GM12878 (cell line): Measurements from ENCODE around the gene CCR5. TPM values are rescaled to one million over a fixed set of nuclear protein-coding genes. Genes with fewer than 3 reads are reported as not detected.

Source experiments
- ATAC-seq: fragments of 200-7000 bp; cut with Tn5 transposase; 3 replicates; pipeline ENCODE4 v1.9.1; 2020; ENCODE audit warnings: mild to moderate bottlenecking, moderate library complexity
- BruUV-seq: library from RNA; stranded (reverse); fragments of 400-500 nt; replicated peaks from 2 replicates; lab custom pipeline; 2021; lab: Mats Ljungman, UMichigan
- CTCF ChIA-PET: fragments of 300-600 bp; sonication (Branson Sonifier 250); formaldehyde crosslinking; extraction: SDS; loops from one replicate; lab custom pipeline; 2021; ENCODE audit warnings: inconsistent platforms; lab: Yijun Ruan, JAX
- POLR2A ChIA-PET: fragments of 350-600 bp; formaldehyde crosslinking; extraction: SDS; loops from one replicate; lab custom pipeline; 2021; ENCODE audit warnings: inconsistent platforms; lab: Charles Lee
- RAD21 ChIA-PET: fragments of 300-600 bp; sonication (Branson Sonifier 250); formaldehyde crosslinking; loops from one replicate; lab custom pipeline; 2023; ENCODE audit warnings: antibody characterized with exemption; ENCODE audit not compliant: unreplicated experiment; lab: Charles Lee
- SMC1A ChIA-PET: fragments of 300-600 bp; sonication (Branson Sonifier 250); formaldehyde crosslinking; loops from one replicate; lab custom pipeline; 2023; ENCODE audit not compliant: unreplicated experiment, uncharacterized antibody; lab: Charles Lee
- DNase-seq: peaks from one replicate; pipeline ENCODE4 v3.0.0-alpha.2; 2011; ENCODE audit warnings: low read depth, low spot score
- FAIRE-seq: peaks from 3 replicates; lab custom pipeline; 2011; peaks lifted over from hg19 to GRCh38; lab: Jason Lieb, UNC
- H2AFZ ChIP-seq: 2 replicates; pipeline ENCODE4 v1.6.0; 2011; ENCODE audit warnings: low read depth, low read length, control low read depth; ENCODE audit not compliant: control insufficient read depth
- H3K27ac ChIP-seq: 2 replicates; pipeline ENCODE4 v1.5.1; 2011; ENCODE audit warnings: control low read depth; ENCODE audit not compliant: control insufficient read depth, insufficient read depth
- H3K27me3 ChIP-seq, 2 experiments: replicated peaks in 1 of 2; 2 replicates each; pipeline versions ENCODE4 v1.6.0 to v1.6.1; 2011; ENCODE audit warnings: low read length in 1 of 2; ENCODE audit not compliant: control insufficient read depth in 2 of 2, insufficient read depth in 2 of 2
- H3K36me3 ChIP-seq, 2 experiments: 2 replicates each; pipeline ENCODE4 v1.5.1; 2011; ENCODE audit warnings: low read length in 1 of 2; ENCODE audit not compliant: control insufficient read depth in 2 of 2, insufficient read depth in 2 of 2
- H3K4me1 ChIP-seq: 2 replicates; pipeline ENCODE4 v1.6.1; 2011; ENCODE audit warnings: mild to moderate bottlenecking, low read length, moderate library complexity, mixed read lengths; ENCODE audit not compliant: control insufficient read depth, insufficient read depth
- H3K4me2 ChIP-seq: 2 replicates; pipeline ENCODE4 v1.6.0; 2011; ENCODE audit warnings: control low read depth; ENCODE audit not compliant: control insufficient read depth, insufficient read depth
- H3K4me3 ChIP-seq: fragments of 200-600 bp; sonication (generic); 2 replicates; pipeline ENCODE4 v1.5.1; 2016
- H3K79me2 ChIP-seq: 2 replicates; pipeline ENCODE4 v1.6.0; 2011; ENCODE audit warnings: low read length; ENCODE audit not compliant: control insufficient read depth, insufficient read depth
- H3K9ac ChIP-seq: 2 replicates; pipeline ENCODE4 v1.8.0; 2011; ENCODE audit warnings: low read length, control low read depth, mixed read lengths; ENCODE audit not compliant: control insufficient read depth, insufficient read depth
- H3K9me3 ChIP-seq: replicated peaks from 3 replicates; pipeline ENCODE4 v1.5.1; 2011; ENCODE audit warnings: mild to moderate bottlenecking, low read length; ENCODE audit not compliant: control insufficient read depth, insufficient read depth
- H4K20me1 ChIP-seq: 2 replicates; pipeline ENCODE4 v1.6.0; 2011; ENCODE audit not compliant: control insufficient read depth, insufficient read depth
- BRCA1 ChIP-seq: IDR thresholded peaks from 2 replicates; pipeline ENCODE4 v1.6.1; 2011; ENCODE audit warnings: low read depth, low read length, improper control_type of control experiment
- CBX3 ChIP-seq: fragments of 200-600 bp; sonication (generic); IDR thresholded peaks from 2 replicates; pipeline ENCODE4 v1.6.1; 2016; ENCODE audit warnings: low read depth, borderline replicate concordance
- CEBPB ChIP-seq, 2 experiments: fragments of 150-350 bp in 1 of 2; IDR thresholded peaks; 2 replicates each; pipeline ENCODE4 v1.6.1; 2012 to 2014; ENCODE audit warnings: low read depth in 2 of 2, low read length in 2 of 2, borderline replicate concordance in 1 of 2, inconsistent platforms in 1 of 2
- HSF1 ChIP-seq: fragments of 150-350 bp; IDR thresholded peaks from 2 replicates; pipeline ENCODE4 v1.6.1; 2014; ENCODE audit warnings: mild to moderate bottlenecking, low read depth, low read length
- MEF2A ChIP-seq: IDR thresholded peaks from 2 replicates; pipeline ENCODE4 v1.6.1; 2011; ENCODE audit warnings: low read depth, mild to moderate bottlenecking, low read length, moderate library complexity; ENCODE audit not compliant: insufficient read depth
- MEF2B ChIP-seq: fragments of 450-650 bp; IDR thresholded peaks from 2 replicates; pipeline ENCODE4 v1.6.1; 2018; ENCODE audit warnings: mild to moderate bottlenecking, moderate library complexity; ENCODE audit not compliant: partially characterized antibody, poor library complexity, severe bottlenecking
- NFYA ChIP-seq: IDR thresholded peaks from 2 replicates; pipeline ENCODE4 v1.6.1; 2011; ENCODE audit warnings: low read depth, mild to moderate bottlenecking, low read length, improper control_type of control experiment, borderline replicate concordance
- POLR2AphosphoS5 ChIP-seq: IDR thresholded peaks from 2 replicates; pipeline ENCODE4 v1.6.1; 2011; ENCODE audit warnings: mild to moderate bottlenecking, low read length, inconsistent platforms
- SP1 ChIP-seq: IDR thresholded peaks from one replicate; pipeline ENCODE4 v1.6.1; 2011; ENCODE audit warnings: low read depth, low read length
- SREBF2 ChIP-seq: IDR thresholded peaks from 2 replicates; pipeline ENCODE4 v1.6.1; 2012; ENCODE audit warnings: mild to moderate bottlenecking, low read length
- USF1 ChIP-seq: IDR thresholded peaks from 2 replicates; pipeline ENCODE4 v1.6.1; 2011; ENCODE audit warnings: borderline replicate concordance, low read depth, mild to moderate bottlenecking, moderate library complexity, mixed read lengths, low read length; ENCODE audit not compliant: insufficient read depth; ENCODE audit errors: extremely low read length
- ZZZ3 ChIP-seq: IDR thresholded peaks from 2 replicates; pipeline ENCODE4 v1.6.1; 2011; ENCODE audit warnings: low read depth; ENCODE audit not compliant: control insufficient read depth, insufficient read length
- WGBS: methylation state at CpG from one replicate; pipeline ENCODE4 v1.1.6; 2016; ENCODE audit warnings: low lambda C conversion rate; ENCODE audit not compliant: insufficient replicate concordance, insufficient coverage; ENCODE audit errors: missing lambda C conversion rate; 5-methylcytosine and 5-hydroxymethylcytosine counted together
- in situ Hi-C: fragments of 300-500 bp; cut with MboI; formaldehyde crosslinking; loops from 9 replicates; pipeline ENCODE4 v1.14.3; 2018; ENCODE audit warnings: mixed read lengths
- intact Hi-C: fragments of 100-400 bp; cut with micrococcal nuclease; formaldehyde crosslinking; loops from one replicate; pipeline ENCODE4 v1.14.2; 2022; ENCODE audit not compliant: unreplicated experiment
- polyA plus RNA-seq, 11 experiments: library from polyadenylated mRNA; depleted of rRNA in 4 of 11; unstranded in 6 of 11; stranded (reverse) in 5 of 11; fragments of >200 nt; fragmentation: Nextera tagmentation in 4 of 11; fragmentation: Illumina TruSeq in 1 of 11; extraction: Ambion mirVana in 4 of 11; extraction: Trizol in 1 of 11; gene quantifications; 1 replicate in 1 of 11; 2 replicates in 10 of 11; pipeline versions ENCODE4 v1.2.1 to v1.2.3, GENCODE V29; 2011 to 2016; ENCODE audit warnings: inconsistent platforms in 2 of 11, missing spikeins in 2 of 11, low read depth in 1 of 11
- total RNA-seq, 4 experiments: library from RNA; depleted of rRNA in 3 of 4; stranded (reverse); fragments of >200 nt in 3 of 4; fragmentation: Illumina TruSeq in 1 of 4; extraction: Trizol in 1 of 4; gene quantifications; 2 replicates each; pipeline versions ENCODE4 v1.2.1 to v1.2.3, GENCODE V29; 2013 to 2021
- TF ChIP-seq, protein P1 (sequence below): IDR thresholded peaks from 2 replicates; pipeline ENCODE4 v1.6.1; 2011; ENCODE audit warnings: borderline replicate concordance, low read depth, mild to moderate bottlenecking, moderate library complexity, low read length; ENCODE audit not compliant: insufficient read depth, poor library complexity, severe bottlenecking

The CCR5 gene
- total and polyA plus RNA-seq, 10 of the 15 experiments (the other 5 are each of a cell fraction or from before 2014, with no cell fraction given) = 0.17 to 1.6 (median 0.82) TPM; not detected in 1

- no peak for TF ChIP-seq USF1
Measured at GRCh38 chr3:46365737-46366524, 4.8 kb upstream of the CCR5 start (continued).

DNA sequence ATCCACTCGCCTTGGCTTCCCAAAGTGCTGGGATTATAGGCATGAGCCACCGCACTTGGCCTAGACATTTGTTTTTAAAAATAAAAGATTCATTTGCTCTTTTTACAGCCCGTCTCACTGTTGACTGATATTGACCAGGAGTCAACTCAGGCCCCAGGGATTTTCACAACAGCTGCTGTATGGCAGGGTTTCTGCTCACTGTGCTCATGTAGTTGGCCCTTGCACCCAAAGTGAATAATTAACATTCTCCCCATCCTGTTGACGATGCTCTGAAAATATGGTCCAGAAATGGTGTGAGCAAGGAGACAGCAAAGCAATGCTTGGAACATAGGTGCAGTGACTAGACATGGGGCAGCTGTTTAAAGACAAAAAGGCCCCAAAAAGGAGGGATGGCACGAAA, 2.9 kb upstream of the CCR5 start:
- no peak overlapping the region for H3K4me2 ChIP-seq
- POLR2A ChIA-PET = interaction anchor here (1.0 to 5.9 kb wide), 4 partner anchors 58 to 280 kb away, joined by 3 to 22 read pairs (median 6); no protein-coding TSS in a partner anchor
- H3K4me1 ChIP-seq = peaks cover 14% of the 10 kb centered on the region
- H2AFZ ChIP-seq = no peak overlapping the region
- CTCF ChIA-PET = interaction anchor here (0.8 to 21.1 kb wide), 33 partner anchors 8 to 428 kb away, joined by 3 to 714 read pairs (median 9); partner anchors contain the start of gene CCR1
- no peak overlapping the region for H3K9ac ChIP-seq
- BruUV-seq = no TSS peak
- H3K79me2 ChIP-seq = no peaks in the 10 kb centered on the region
- H4K20me1 ChIP-seq = no peaks in the 10 kb centered on the region
- intact Hi-C loops (loop anchor here (1.0 kb wide), 5 partner anchors 92 to 279 kb away; partner anchors contain the start of gene CCR1), in situ Hi-C loops (no loop called here)
- FAIRE-seq = no peak
- no peak overlapping the region for H3K4me3 ChIP-seq
- RAD21 ChIA-PET = interaction anchor here (0.8 to 13.5 kb wide), 27 partner anchors 8 to 438 kb away, joined by 3 to 421 read pairs (median 12); partner anchors contain the start of genes CCR1 and CCR2
- H3K27ac ChIP-seq = no peak overlapping the region
- H3K36me3 ChIP-seq = no peaks in the 10 kb centered on the region
- no peaks in the 10 kb centered on the region for H3K9me3 ChIP-seq
- no peak for DNase-seq
- WGBS = 81% methylated on average over 5 of the region's 5 CpGs
- SMC1A ChIA-PET = interaction anchor here (0.9 to 15.8 kb wide), 27 partner anchors 8 to 282 kb away, joined by 3 to 581 read pairs (median 18); partner anchors contain the start of genes CCR1 and CCR2
- no peaks in the 10 kb centered on the region for H3K27me3 ChIP-seq
- no peak for ATAC-seq
- no peak for TF ChIP-seq NFYA
- TF ChIP-seq MEF2A = no peak
- no peak for TF ChIP-seq CEBPB (IDR thresholded peaks at IDR 0.05; ENCODE audit: borderline replicate concordance in 1 of 2, low read depth in 2 of 2, low read length in 2 of 2)
- TF ChIP-seq CBX3 = no peak
- no peak for TF ChIP-seq SREBF2
- TF ChIP-seq HSF1 = no peak
- TF ChIP-seq MEF2B = no peak
- no peak for TF ChIP-seq SP1
- TF ChIP-seq ZZZ3 = no peak
- TF ChIP-seq, protein P1, sequence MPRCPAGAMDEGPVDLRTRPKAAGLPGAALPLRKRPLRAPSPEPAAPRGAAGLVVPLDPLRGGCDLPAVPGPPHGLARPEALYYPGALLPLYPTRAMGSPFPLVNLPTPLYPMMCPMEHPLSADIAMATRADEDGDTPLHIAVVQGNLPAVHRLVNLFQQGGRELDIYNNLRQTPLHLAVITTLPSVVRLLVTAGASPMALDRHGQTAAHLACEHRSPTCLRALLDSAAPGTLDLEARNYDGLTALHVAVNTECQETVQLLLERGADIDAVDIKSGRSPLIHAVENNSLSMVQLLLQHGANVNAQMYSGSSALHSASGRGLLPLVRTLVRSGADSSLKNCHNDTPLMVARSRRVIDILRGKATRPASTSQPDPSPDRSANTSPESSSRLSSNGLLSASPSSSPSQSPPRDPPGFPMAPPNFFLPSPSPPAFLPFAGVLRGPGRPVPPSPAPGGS = no peak
- no peak for TF ChIP-seq POLR2AphosphoS5
- no peak for TF ChIP-seq BRCA1
